A549 (cell line): ENCODE data around the gene ST8SIA4. TPM values are rescaled to one million over a fixed set of nuclear protein-coding genes. Genes with fewer than 3 reads are reported as not detected.
"Not testable (repeated sequence)": the region's sequence is repeated elsewhere in the genome, so short reads cannot be mapped to it uniquely, and the experiment has no call there.

Source experiments
- ATAC-seq, 2 experiments: fragments of 200-7000 bp in 1 of 2; fragments of >200 bp in 1 of 2; cut with Nextera tagmentation in 1 of 2; cut with Tn5 transposase in 1 of 2; 3 replicates each; pipeline versions ENCODE4 v1.8.0 to v1.9.1; 2018 to 2020; ENCODE audit warnings: mild to moderate bottlenecking in 1 of 2, moderate library complexity in 1 of 2
- CTCF ChIA-PET: fragments of 300-600 bp; sonication (Branson Sonifier 250); formaldehyde crosslinking; extraction: SDS; loops from one replicate; lab custom pipeline; 2021; ENCODE audit warnings: antibody characterized with exemption, inconsistent platforms; lab: Yijun Ruan, JAX
- POLR2A ChIA-PET: fragments of 350-600 bp; formaldehyde crosslinking; extraction: SDS; loops from one replicate; lab custom pipeline; 2021; ENCODE audit warnings: antibody characterized with exemption, inconsistent platforms; lab: Yijun Ruan, JAX
- DNase-seq, 2 experiments: peaks; one replicate each; pipeline versions ENCODE4 v3.0.0 to v3.0.0-alpha.2; 2011 to 2016; ENCODE audit warnings: low read depth in 1 of 2, low spot score in 1 of 2
- FAIRE-seq: peaks from 2 replicates; lab custom pipeline; 2011; peaks lifted over from hg19 to GRCh38; lab: Jason Lieb, UNC
- H3K27ac ChIP-seq, 2 experiments: fragments of >200 bp; sonication (Bioruptor Twin); formaldehyde crosslinking; 3 replicates each; pipeline ENCODE4 v1.5.1; 2016 to 2017
- H3K4me1 ChIP-seq: fragments of >200 bp; sonication (Bioruptor Twin); formaldehyde crosslinking; 3 replicates; pipeline ENCODE4 v1.6.1; 2016
- H3K4me2 ChIP-seq: fragments of >200 bp; sonication (Bioruptor Twin); formaldehyde crosslinking; 3 replicates; pipeline ENCODE4 v1.6.1; 2016
- H3K4me3 ChIP-seq: fragments of >200 bp; sonication (Bioruptor Twin); formaldehyde crosslinking; 3 replicates; pipeline ENCODE4 v1.5.1; 2016
- H3K9me3 ChIP-seq: fragments of >200 bp; sonication (Bioruptor Twin); formaldehyde crosslinking; 3 replicates; pipeline ENCODE4 v1.6.1; 2016
- ATOH8 ChIP-seq: fragments of 250-450 bp; sonication (Bioruptor Pico); IDR thresholded peaks from 2 replicates; pipeline ENCODE4 v1.5.0; 2020; ENCODE audit warnings: low read depth, mild to moderate bottlenecking, moderate library complexity
- CHD2 ChIP-seq: fragments of 150-350 bp; IDR thresholded peaks from 2 replicates; pipeline ENCODE4 v1.6.1; 2014; ENCODE audit warnings: low read length; ENCODE audit not compliant: partially characterized antibody
- CHD4 ChIP-seq: fragments of 200-600 bp; sonication (generic); IDR thresholded peaks from 2 replicates; pipeline ENCODE4 v1.6.1; 2016; ENCODE audit warnings: antibody characterized with exemption, mild to moderate bottlenecking, borderline replicate concordance
- E2F6 ChIP-seq: IDR thresholded peaks from 2 replicates; pipeline ENCODE4 v1.6.1; 2012; ENCODE audit warnings: low read depth, borderline replicate concordance
- EHF ChIP-seq: fragments of 250-450 bp; sonication (Bioruptor Pico); IDR thresholded peaks from 2 replicates; pipeline ENCODE4 v1.5.0; 2020; ENCODE audit warnings: mild to moderate bottlenecking
- ELK1 ChIP-seq: fragments of 150-350 bp; IDR thresholded peaks from 2 replicates; pipeline ENCODE4 v1.6.1; 2014; ENCODE audit warnings: low read depth, mild to moderate bottlenecking, low read length
- ESRRA ChIP-seq: fragments of 150-350 bp; IDR thresholded peaks from 2 replicates; pipeline ENCODE4 v1.6.1; 2014; ENCODE audit warnings: mild to moderate bottlenecking, low read length, borderline replicate concordance
- HDAC2 ChIP-seq: fragments of 200-600 bp; sonication (generic); IDR thresholded peaks from 2 replicates; pipeline ENCODE4 v1.6.1; 2016
- HES2 ChIP-seq: fragments of >200 bp; sonication (Bioruptor Twin); formaldehyde crosslinking; IDR thresholded peaks from 2 replicates; pipeline ENCODE4 v1.6.1; 2016
- HOXA7 ChIP-seq: fragments of 250-450 bp; sonication (Bioruptor Pico); IDR thresholded peaks from 2 replicates; pipeline ENCODE4 v1.5.0; 2020; ENCODE audit warnings: mild to moderate bottlenecking, moderate library complexity
- HOXB5 ChIP-seq: fragments of 250-450 bp; sonication (Bioruptor Pico); IDR thresholded peaks from 2 replicates; pipeline ENCODE4 v1.5.0; 2020; ENCODE audit warnings: mild to moderate bottlenecking, moderate library complexity
- JUN ChIP-seq, 2 experiments: fragments of >200 bp; sonication (Bioruptor Twin); formaldehyde crosslinking; IDR thresholded peaks; 2 replicates in 1 of 2; 3 replicates in 1 of 2; pipeline ENCODE4 v1.6.1; 2016 to 2017
- KDM1A ChIP-seq: fragments of 200-600 bp; sonication (generic); IDR thresholded peaks from 2 replicates; pipeline ENCODE4 v1.6.1; 2016; ENCODE audit warnings: low read depth, mild to moderate bottlenecking
- KDM5A ChIP-seq: fragments of 200-600 bp; sonication (generic); IDR thresholded peaks from 2 replicates; pipeline ENCODE4 v1.6.1; 2016; ENCODE audit warnings: antibody characterized with exemption, mild to moderate bottlenecking
- MAFK ChIP-seq: fragments of 450-650 bp; IDR thresholded peaks from 2 replicates; pipeline ENCODE4 v1.6.1; 2014; ENCODE audit not compliant: partially characterized antibody
- MAX ChIP-seq: IDR thresholded peaks from 2 replicates; pipeline ENCODE4 v1.6.1; 2012
- MYC ChIP-seq: IDR thresholded peaks from 2 replicates; pipeline ENCODE4 v1.6.1; 2012; ENCODE audit warnings: mild to moderate bottlenecking, inconsistent platforms, low read length, improper control_type of control experiment, borderline replicate concordance
- NPAS2 ChIP-seq: fragments of 250-450 bp; sonication (Bioruptor Pico); IDR thresholded peaks from 2 replicates; pipeline ENCODE4 v1.8.0; 2022; ENCODE audit warnings: mild to moderate bottlenecking, moderate library complexity, borderline replicate concordance
- PBX3 ChIP-seq: IDR thresholded peaks from 2 replicates; pipeline ENCODE4 v1.6.1; 2012
- PHF8 ChIP-seq: fragments of 200-600 bp; sonication (generic); IDR thresholded peaks from 2 replicates; pipeline ENCODE4 v1.6.1; 2016; ENCODE audit warnings: low read depth, mild to moderate bottlenecking, antibody characterized with exemption, moderate library complexity, borderline replicate concordance
- RAD21 ChIP-seq, 2 experiments: fragments of >200 bp in 1 of 2; sonication (Bioruptor Twin) in 1 of 2; formaldehyde crosslinking in 1 of 2; IDR thresholded peaks in 1 of 2; conservative IDR thresholded peaks in 1 of 2; 2 replicates in 1 of 2; 3 replicates in 1 of 2; pipeline ENCODE4 v1.6.1; 2012 to 2018; ENCODE audit warnings: inconsistent platforms in 1 of 2
- RARB ChIP-seq: fragments of 250-450 bp; sonication (Bioruptor Pico); IDR thresholded peaks from 2 replicates; pipeline ENCODE4 v1.8.0; 2021; ENCODE audit warnings: mild to moderate bottlenecking, moderate library complexity
- RNF2 ChIP-seq: fragments of 200-600 bp; sonication (generic); IDR thresholded peaks from 2 replicates; pipeline ENCODE4 v1.6.1; 2016; ENCODE audit warnings: low read depth, mild to moderate bottlenecking, antibody characterized with exemption, moderate library complexity, borderline replicate concordance
- SMC3 ChIP-seq: fragments of >200 bp; sonication (Bioruptor Twin); formaldehyde crosslinking; IDR thresholded peaks from 3 replicates; pipeline ENCODE4 v1.6.1; 2018; ENCODE audit warnings: inconsistent platforms
- ZSCAN20 ChIP-seq: fragments of 250-450 bp; sonication (Bioruptor Pico); IDR thresholded peaks from 2 replicates; pipeline ENCODE4 v1.8.0; 2022; ENCODE audit warnings: mild to moderate bottlenecking, moderate library complexity
- WGBS: methylation state at CpG from one replicate; pipeline ENCODE4 v1.1.6; 2017; ENCODE audit errors: missing lambda C conversion rate; 5-methylcytosine and 5-hydroxymethylcytosine counted together
- polyA plus RNA-seq, 4 experiments: library from polyadenylated mRNA; depleted of rRNA in 3 of 4; stranded (reverse); fragments of >200 nt; fragmentation: RNase III in 1 of 4; extraction: RNeasy Plus Mini Kit Qiagen cat#74134 plus additional on column Dnase treatment in 1 of 4; gene quantifications; 2 replicates in 3 of 4; 3 replicates in 1 of 4; pipeline ENCODE4 v1.2.3, GENCODE V29; 2011 to 2017

Gene ST8SIA4
- polyA plus RNA-seq, 2 of the 4 experiments (the other 2 are of a cell fraction) = 0.85 to 7.1 TPM

GRCh38 chr5:100787648-100788047, 115.4 kb downstream of the ST8SIA4 start:
- H3K27ac ChIP-seq = no peak overlapping the region
- ATAC-seq (no peak), DNase-seq (no peak), FAIRE-seq (no peak)
- TF ChIP-seq ELK1 = no peak
- no peak for TF ChIP-seq ZSCAN20 (CRISPR knock-in tag)
- TF ChIP-seq MAFK = peak; percentile 25
- TF ChIP-seq HOXA7 (CRISPR knock-in tag) = no peak
- no peak for TF ChIP-seq HES2
- TF ChIP-seq E2F6 = no peak
- TF ChIP-seq PBX3 = no peak
- TF ChIP-seq PHF8 = no peak
- no peak for TF ChIP-seq ESRRA
- ChIA-PET CTCF (no interaction called here), POLR2A (no interaction called here)
- no peaks in the 10 kb centered on the region for H3K9me3 ChIP-seq
- H3K4me1 ChIP-seq = peaks cover 26% of the 10 kb centered on the region
- WGBS = 95% methylated on average over 2 of the region's 2 CpGs
- no peak overlapping the region for H3K4me3 ChIP-seq
- no peak overlapping the region for H3K4me2 ChIP-seq

- H3K27ac ChIP-seq, H3K9me3 ChIP-seq, CTCF ChIA-PET, H3K4me2 ChIP-seq, FAIRE-seq, H3K4me1 ChIP-seq, H3K4me3 ChIP-seq, ATAC-seq, DNase-seq, POLR2A ChIA-PET: not testable (repeated sequence)
- WGBS = 97% methylated on average over 6 of the region's 19 CpGs
Measured at GRCh38 chr5:100785536-100785935, 117.5 kb downstream of the ST8SIA4 start.

- no peak for TF ChIP-seq CHD2
- TF ChIP-seq ATOH8 (CRISPR knock-in tag) = no peak
- no peak for TF ChIP-seq CHD4
- no peak for TF ChIP-seq ESRRA
- no peak for TF ChIP-seq KDM5A
- TF ChIP-seq SMC3 = no peak
- no peak for TF ChIP-seq NPAS2 (CRISPR knock-in tag)
- TF ChIP-seq RAD21 (conservative IDR thresholded peaks at IDR 0.05 in 1 of 2, IDR thresholded peaks at IDR 0.05 in 1 of 2) = no peak
- no peak for TF ChIP-seq EHF (CRISPR knock-in tag)
- no peak for TF ChIP-seq ZSCAN20 (CRISPR knock-in tag)
- TF ChIP-seq MYC = no peak
- TF ChIP-seq RNF2 = no peak
- TF ChIP-seq HOXB5 (CRISPR knock-in tag) = no peak
- no peak for TF ChIP-seq MAX
- no peak for TF ChIP-seq HOXA7 (CRISPR knock-in tag)
- no peak for TF ChIP-seq KDM1A
- TF ChIP-seq JUN (IDR thresholded peaks at IDR 0.05) = no peak
- no peak for TF ChIP-seq RARB (CRISPR knock-in tag)
- no peak for TF ChIP-seq E2F6
- TF ChIP-seq HDAC2 = no peak
- TF ChIP-seq, all 56 proteins: peak for 0
- H3K27ac ChIP-seq = 0 out of 6 replicates have a peak overlapping the region, but pooled peaks of 1 of the 2 experiments have one; percentile 5
- no peak for DNase-seq
- no peak overlapping the region for H3K4me3 ChIP-seq
- no peaks in the 10 kb centered on the region for H3K9me3 ChIP-seq
- POLR2A ChIA-PET = no interaction called here
- WGBS = 85% methylated on average over 4 of the region's 4 CpGs
- H3K4me2 ChIP-seq = no peak overlapping the region
- peak; percentile 28 for FAIRE-seq
- CTCF ChIA-PET = no interaction called here
- peaks cover 11% of the 10 kb centered on the region for H3K4me1 ChIP-seq
- ATAC-seq = no peak
Measured at GRCh38 chr5:100780376-100780870, 122.7 kb downstream of the ST8SIA4 start.
